Hepatocyte (in vitro differentiated cells): ENCODE data around the gene DISC1. TPM values are rescaled to one million over a fixed set of nuclear protein-coding genes. Genes with fewer than 3 reads are reported as not detected.
A peak's percentile ranks its signal among the peaks of the same experiment; 100 is the strongest.
"Not testable (repeated sequence)": the region's sequence is repeated elsewhere in the genome, so short reads cannot be mapped to it uniquely, and the experiment has no call there.

Experiments
- DNase-seq: peaks from one replicate; pipeline ENCODE4 v3.0.0-alpha.2; 2016; ENCODE audit warnings: low spot score
- H2AFZ ChIP-seq: fragments of 200-600 bp; sonication (generic); 2 replicates; pipeline ENCODE4 v1.6.0; 2016; ENCODE audit warnings: antibody characterized with exemption, mild to moderate bottlenecking
- H3K27ac ChIP-seq: fragments of 200-600 bp; sonication (generic); 2 replicates; pipeline ENCODE4 v1.5.1; 2016; ENCODE audit warnings: mild to moderate bottlenecking
- H3K27me3 ChIP-seq: fragments of 200-600 bp; sonication (generic); 2 replicates; pipeline ENCODE4 v1.6.1; 2016
- H3K36me3 ChIP-seq: fragments of 200-600 bp; sonication (generic); replicated peaks from 2 replicates; pipeline ENCODE4 v1.5.1; 2016; ENCODE audit warnings: low read depth; ENCODE audit not compliant: insufficient read depth
- H3K4me1 ChIP-seq: fragments of 200-600 bp; sonication (generic); 2 replicates; pipeline ENCODE4 v1.5.1; 2016; ENCODE audit warnings: mild to moderate bottlenecking, moderate library complexity; ENCODE audit not compliant: insufficient read depth
- H3K4me2 ChIP-seq: fragments of 200-600 bp; sonication (generic); 2 replicates; pipeline ENCODE4 v1.6.0; 2016
- H3K4me3 ChIP-seq: fragments of 200-600 bp; sonication (generic); 2 replicates; pipeline ENCODE4 v1.5.1; 2016; ENCODE audit warnings: mild to moderate bottlenecking
- H3K79me2 ChIP-seq: fragments of 200-600 bp; sonication (generic); 2 replicates; pipeline ENCODE4 v1.6.0; 2017; ENCODE audit warnings: mild to moderate bottlenecking
- H3K9me2 ChIP-seq: fragments of 200-600 bp; sonication (generic); replicated peaks from 2 replicates; pipeline ENCODE4 v1.6.0; 2017; ENCODE audit warnings: mild to moderate bottlenecking; ENCODE audit not compliant: insufficient read depth
- H3K9me3 ChIP-seq: fragments of 200-600 bp; sonication (generic); 2 replicates; pipeline ENCODE4 v1.5.1; 2016; ENCODE audit warnings: low read depth, mild to moderate bottlenecking
- H4K20me1 ChIP-seq: fragments of 200-600 bp; sonication (generic); 2 replicates; pipeline ENCODE4 v1.6.0; 2016; ENCODE audit warnings: mild to moderate bottlenecking; ENCODE audit not compliant: insufficient read depth, poor library complexity, severe bottlenecking
- EZH2 ChIP-seq: fragments of 200-600 bp; sonication (generic); IDR thresholded peaks from 2 replicates; pipeline ENCODE4 v1.6.1; 2016; ENCODE audit warnings: antibody characterized with exemption, mild to moderate bottlenecking, borderline replicate concordance
- EZH2phosphoT487 ChIP-seq: fragments of 200-600 bp; sonication (generic); IDR thresholded peaks from one replicate; pipeline ENCODE4 v1.6.1; 2018; ENCODE audit warnings: antibody characterized with exemption, mild to moderate bottlenecking, low read depth, moderate library complexity; ENCODE audit not compliant: unreplicated experiment, severe bottlenecking
- WGBS: methylation state at CpG from one replicate; pipeline ENCODE4 v1.1.6; 2016; ENCODE audit warnings: low lambda C conversion rate; ENCODE audit errors: missing lambda C conversion rate; 5-methylcytosine and 5-hydroxymethylcytosine counted together
- polyA plus RNA-seq: library from polyadenylated mRNA; unstranded; fragments of >200 nt; fragmentation: Nextera tagmentation; extraction: Ambion mirVana; gene quantifications from 2 replicates; pipeline ENCODE4 v1.2.1, GENCODE V29; 2016
- total RNA-seq: library from RNA; depleted of rRNA; stranded (reverse); fragments of >200 nt; gene quantifications from 2 replicates; pipeline ENCODE4 v1.2.3, GENCODE V29; 2014
- TF ChIP-seq, protein P1 (sequence below): fragments of 200-600 bp; sonication (generic); IDR thresholded peaks from 2 replicates; pipeline ENCODE4 v1.5.1; 2016; ENCODE audit warnings: antibody characterized with exemption, mild to moderate bottlenecking; ENCODE audit not compliant: poor library complexity

DISC1 gene
- total and polyA plus RNA-seq, 2 experiments from 2014 or later: 3.0 to 4.7 TPM

DNA sequence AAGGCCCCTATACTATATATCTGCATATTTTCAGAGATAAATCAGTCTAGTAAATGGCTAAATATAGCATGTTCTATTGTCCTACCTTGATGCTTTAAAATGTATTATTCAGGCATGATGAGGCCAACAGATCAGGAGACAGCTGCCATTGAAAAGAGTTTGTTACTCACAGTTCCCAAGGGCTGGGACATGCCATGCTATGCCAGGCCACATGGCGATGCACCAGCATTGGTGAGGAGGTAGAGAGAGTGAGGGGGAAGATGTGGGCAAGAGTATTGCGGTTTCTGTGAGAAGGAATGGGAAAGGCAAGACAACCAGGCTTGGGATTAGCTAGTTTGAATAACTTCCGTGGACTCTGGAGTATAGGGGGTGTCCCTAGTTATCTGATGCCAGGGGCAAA lies 316.5 kb downstream of the DISC1 start:
- H3K79me2 ChIP-seq: no peaks in the 10 kb centered on the region
- no peaks in the 10 kb centered on the region for H4K20me1 ChIP-seq
- no peak for TF ChIP-seq EZH2
- TF ChIP-seq, protein P1, sequence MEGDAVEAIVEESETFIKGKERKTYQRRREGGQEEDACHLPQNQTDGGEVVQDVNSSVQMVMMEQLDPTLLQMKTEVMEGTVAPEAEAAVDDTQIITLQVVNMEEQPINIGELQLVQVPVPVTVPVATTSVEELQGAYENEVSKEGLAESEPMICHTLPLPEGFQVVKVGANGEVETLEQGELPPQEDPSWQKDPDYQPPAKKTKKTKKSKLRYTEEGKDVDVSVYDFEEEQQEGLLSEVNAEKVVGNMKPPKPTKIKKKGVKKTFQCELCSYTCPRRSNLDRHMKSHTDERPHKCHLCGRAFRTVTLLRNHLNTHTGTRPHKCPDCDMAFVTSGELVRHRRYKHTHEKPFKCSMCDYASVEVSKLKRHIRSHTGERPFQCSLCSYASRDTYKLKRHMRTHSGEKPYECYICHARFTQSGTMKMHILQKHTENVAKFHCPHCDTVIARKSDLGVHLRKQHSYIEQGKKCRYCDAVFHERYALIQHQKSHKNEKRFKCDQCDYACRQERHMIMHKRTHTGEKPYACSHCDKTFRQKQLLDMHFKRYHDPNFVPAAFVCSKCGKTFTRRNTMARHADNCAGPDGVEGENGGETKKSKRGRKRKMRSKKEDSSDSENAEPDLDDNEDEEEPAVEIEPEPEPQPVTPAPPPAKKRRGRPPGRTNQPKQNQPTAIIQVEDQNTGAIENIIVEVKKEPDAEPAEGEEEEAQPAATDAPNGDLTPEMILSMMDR: no peak
- H3K4me1 ChIP-seq: peaks cover 3% of the 10 kb centered on the region
- H3K36me3 ChIP-seq: no peaks in the 10 kb centered on the region
- no peak overlapping the region for H3K27ac ChIP-seq
- H2AFZ ChIP-seq: no peak overlapping the region
- H3K9me3 ChIP-seq: no peaks in the 10 kb centered on the region
- no peak for DNase-seq
- no peak overlapping the region for H3K4me3 ChIP-seq
- H3K4me2 ChIP-seq: no peak overlapping the region
- WGBS: 95% methylated on average over 3 of the region's 3 CpGs
- no peaks in the 10 kb centered on the region for H3K27me3 ChIP-seq
- H3K9me2 ChIP-seq: no peaks in the 10 kb centered on the region

DNA sequence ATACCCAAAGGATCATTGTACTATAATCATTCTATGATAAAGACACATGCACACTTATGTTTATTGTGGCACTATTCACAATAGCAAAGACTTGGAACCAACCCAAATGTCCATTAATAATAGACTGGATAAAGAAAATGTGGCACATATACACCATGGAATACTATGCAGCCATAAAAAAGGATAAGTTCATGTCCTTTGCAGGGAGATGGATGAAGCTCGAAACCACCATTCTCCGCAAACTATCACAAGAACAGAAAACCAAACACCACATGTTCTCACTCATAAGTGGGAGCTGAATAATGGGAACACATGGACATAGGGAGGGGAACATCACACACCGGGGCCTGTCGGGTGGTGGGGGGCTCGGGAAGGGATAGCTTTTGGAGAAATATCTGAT lies 321.5 kb downstream of the DISC1 start:
- H3K79me2 ChIP-seq, H3K4me3 ChIP-seq, H3K36me3 ChIP-seq, H3K27me3 ChIP-seq, DNase-seq, H2AFZ ChIP-seq, H3K4me1 ChIP-seq, H3K9me2 ChIP-seq, H4K20me1 ChIP-seq, H3K4me2 ChIP-seq, H3K9me3 ChIP-seq, H3K27ac ChIP-seq: not testable (repeated sequence)
- WGBS: 98% methylated on average over 5 of the region's 5 CpGs

DNA sequence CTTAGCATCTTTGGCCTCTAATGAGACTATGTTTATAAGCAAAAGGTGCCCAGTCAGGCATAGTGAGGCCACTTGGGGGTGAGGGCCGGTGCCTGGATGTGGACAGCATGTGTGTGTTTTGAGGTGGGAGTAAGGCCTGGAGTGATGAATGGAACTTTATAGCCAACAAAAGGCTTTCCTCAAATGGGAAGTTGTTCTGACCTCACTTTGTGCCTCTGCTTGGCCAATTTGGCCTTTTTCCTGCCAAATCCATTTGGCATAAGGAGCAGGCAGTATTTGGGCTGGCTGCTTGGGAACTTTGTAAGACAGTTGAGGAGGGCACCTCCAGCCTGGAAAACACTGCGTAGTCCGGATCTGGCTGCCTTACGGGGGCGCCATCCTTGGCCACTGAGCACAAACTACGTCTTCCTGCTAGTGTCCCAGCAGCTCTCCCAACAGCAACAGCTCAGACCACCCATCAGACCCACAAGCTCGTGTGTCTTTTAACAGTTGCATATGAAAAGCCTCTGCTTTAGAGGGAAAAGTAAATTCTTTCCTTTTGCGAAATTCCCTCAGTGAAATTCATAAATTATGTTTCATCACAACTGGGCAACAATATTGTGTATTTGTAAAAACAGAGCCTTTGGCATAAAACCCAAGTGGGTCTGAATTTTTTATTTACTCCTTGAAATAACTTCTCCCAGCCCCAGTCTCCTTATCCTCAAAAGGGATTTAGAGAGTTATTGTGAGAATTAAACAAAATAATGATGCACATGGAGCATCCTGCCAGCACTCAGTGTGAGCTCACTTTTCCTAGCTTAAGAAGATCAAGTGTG lies 322.9 kb downstream of the DISC1 start:
- no peak for TF ChIP-seq EZH2
- TF ChIP-seq, protein P1: peak; percentile 9
- TF ChIP-seq EZH2phosphoT487: no peak
- no peak overlapping the region for H3K4me3 ChIP-seq
- peak overlapping the region; percentile 26 for H3K27ac ChIP-seq
- H3K9me2 ChIP-seq: no peaks in the 10 kb centered on the region
- no peaks in the 10 kb centered on the region for H4K20me1 ChIP-seq
- 60% methylated on average over 8 of the region's 8 CpGs for WGBS
- no peaks in the 10 kb centered on the region for H3K36me3 ChIP-seq
- H3K27me3 ChIP-seq: no peaks in the 10 kb centered on the region
- H3K79me2 ChIP-seq: no peaks in the 10 kb centered on the region
- H2AFZ ChIP-seq: no peak overlapping the region
- H3K9me3 ChIP-seq: no peaks in the 10 kb centered on the region
- peak; percentile 34 for DNase-seq
- H3K4me2 ChIP-seq: no peak overlapping the region
- H3K4me1 ChIP-seq: no peaks in the 10 kb centered on the region

DNA sequence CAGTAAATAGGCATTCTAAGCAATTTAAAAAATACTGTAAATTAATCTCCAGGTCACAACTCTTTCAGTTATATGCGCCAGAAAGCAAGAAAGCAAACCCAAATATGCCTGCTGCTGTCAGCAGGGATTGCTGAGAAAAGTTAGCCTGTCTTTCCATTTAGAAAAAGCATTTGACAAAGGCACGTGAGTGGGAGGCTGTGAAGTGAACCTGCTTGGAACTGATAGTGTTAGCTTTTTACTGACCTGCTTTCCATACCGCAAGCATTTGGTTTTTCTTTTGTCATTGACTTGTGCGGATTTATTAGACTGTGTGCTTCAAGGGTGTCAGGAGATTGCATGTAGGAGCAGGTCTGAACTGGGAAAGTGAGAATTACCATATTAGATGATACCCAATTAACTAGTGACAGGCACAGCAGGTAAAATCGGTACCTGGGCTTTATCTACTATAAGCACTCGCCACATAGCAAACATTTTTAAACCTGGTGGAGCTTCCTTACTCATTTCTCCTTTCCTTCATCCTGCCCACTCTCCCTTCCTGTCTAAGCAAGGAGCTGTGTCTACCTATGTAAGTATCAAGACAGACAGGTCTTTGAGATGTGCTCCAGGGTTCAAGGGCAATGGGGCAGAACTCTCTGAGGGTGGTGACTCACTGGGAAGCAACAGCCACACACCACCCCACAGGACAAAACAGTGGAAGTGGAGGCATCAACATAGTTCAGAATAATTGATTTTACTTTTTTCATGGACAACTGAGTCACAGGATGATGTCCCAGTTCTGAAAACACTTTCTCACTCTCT lies 323.9 kb downstream of the DISC1 start:
- Histone ChIP-seq H3K27ac (no peak overlapping the region), H3K4me3 (no peak overlapping the region), H3K79me2 (no peaks in the 10 kb centered on the region), H3K36me3 (no peaks in the 10 kb centered on the region), H2AFZ (no peak overlapping the region), H3K4me1 (no peaks in the 10 kb centered on the region), H3K9me3 (no peaks in the 10 kb centered on the region), H3K4me2 (no peak overlapping the region), H3K27me3 (no peaks in the 10 kb centered on the region), H4K20me1 (no peaks in the 10 kb centered on the region), H3K9me2 (no peaks in the 10 kb centered on the region)
- DNase-seq: no peak
- TF ChIP-seq, protein P1: no peak
- TF ChIP-seq EZH2phosphoT487 (no peak), EZH2 (no peak)
- WGBS: 60% methylated on average over 6 of the region's 6 CpGs
